ENCODE results near the gene MYG1. TPM values are rescaled to one million over a fixed set of nuclear protein-coding genes. Genes with fewer than 3 reads are reported as not detected.
A peak's percentile ranks its signal among the peaks of the same experiment; 100 is the strongest.

Gene MYG1
- total and polyA plus RNA-seq, 2 of the 13 experiments (the other 11 are each of a cell fraction or from before 2014, with no cell fraction given) = 38.6 to 58.0 TPM

DNA sequence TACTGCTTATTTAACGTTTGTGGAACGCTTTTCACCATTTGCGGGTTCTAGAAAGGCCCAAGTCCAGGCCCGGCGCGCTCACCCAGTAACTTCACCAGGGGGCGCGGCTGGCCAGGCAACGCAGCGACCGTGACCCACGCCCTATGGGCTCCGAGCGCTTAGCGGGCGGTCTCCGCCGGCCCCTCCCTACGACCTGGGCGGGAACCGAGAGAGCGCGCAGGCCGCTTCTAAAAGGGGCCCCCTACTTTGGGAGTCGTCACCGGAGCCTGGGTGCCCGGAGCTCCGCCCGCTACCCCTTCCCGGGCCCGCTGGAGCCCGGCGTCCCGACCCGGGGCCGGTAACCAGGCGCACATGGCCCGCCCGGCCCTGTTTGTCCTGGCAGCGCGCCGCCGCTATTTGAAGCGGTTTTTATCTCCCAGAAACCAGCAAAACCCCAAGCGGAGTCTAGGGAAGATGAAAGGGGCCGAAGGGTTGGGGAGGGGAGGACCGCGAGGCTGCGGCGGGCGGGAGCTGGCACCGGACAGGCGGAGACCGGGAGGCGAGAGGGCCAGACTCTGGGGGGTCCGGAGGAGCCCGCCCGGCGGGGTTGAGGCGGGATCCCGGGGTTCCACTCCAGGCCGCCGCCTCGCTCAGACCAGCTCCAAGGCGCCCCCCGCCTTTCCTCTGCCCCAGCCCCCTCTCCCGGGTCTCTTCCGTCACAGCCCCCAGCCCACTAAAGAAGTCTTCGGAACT lies 25.4 kb downstream of the MYG1 start (continued):
- TF ChIP-seq CBX2 (IDR thresholded peaks at IDR 0.05; ENCODE audit: low read depth, low read length) (no peak), CBX2 (CRISPR knock-in tag; IDR thresholded peaks at IDR 0.05; ENCODE audit: low read depth) (no peak), ZBTB38 (CRISPR knock-in tag; IDR thresholded peaks at IDR 0.05) (peak; percentile 62; the same call in 1 of the 2 replicates), MTA3 (CRISPR knock-in tag; IDR thresholded peaks at IDR 0.05) (no peak), NFYC (CRISPR knock-in tag; IDR thresholded peaks at IDR 0.05) (no peak), ZNF382 (CRISPR knock-in tag; IDR thresholded peaks at IDR 0.05; ENCODE audit: borderline replicate concordance) (no peak), DNMT1 (CRISPR knock-in tag; IDR thresholded peaks at IDR 0.05) (peak; percentile 63; the same call in 1 of the 2 replicates), KLF9 (CRISPR knock-in tag; IDR thresholded peaks at IDR 0.05; ENCODE audit: low read depth) (0 out of 2 replicates have a peak, but pooled peaks have one; percentile 48), FOXP4 (CRISPR knock-in tag; IDR thresholded peaks at IDR 0.05) (no peak; the same call in 1 of the 2 replicates), PAF1 (CRISPR knock-in tag; IDR thresholded peaks at IDR 0.05) (no peak), ZNF337 (CRISPR knock-in tag; IDR thresholded peaks at IDR 0.05; ENCODE audit: borderline replicate concordance, low read depth) (no peak), SNAI1 (CRISPR knock-in tag; IDR thresholded peaks at IDR 0.05; ENCODE audit: borderline replicate concordance) (peak; percentile 91; the same call in 1 of the 2 replicates), RAD51 (IDR thresholded peaks at IDR 0.05; ENCODE audit: borderline replicate concordance) (no peak), RCOR2 (CRISPR knock-in tag; IDR thresholded peaks at IDR 0.05) (no peak; the same call in 1 of the 2 replicates), NR1H2 (CRISPR knock-in tag; IDR thresholded peaks at IDR 0.05; ENCODE audit: borderline replicate concordance, low read depth) (no peak), MTA1 (CRISPR knock-in tag; IDR thresholded peaks at IDR 0.05; ENCODE audit: borderline replicate concordance) (peak; percentile 25; the same call in 1 of the 2 replicates), TSC22D2 (CRISPR knock-in tag; IDR thresholded peaks at IDR 0.05; ENCODE audit: borderline replicate concordance) (peak; percentile 65; the same call in 1 of the 2 replicates), MATR3 (CRISPR knock-in tag; IDR thresholded peaks at IDR 0.05) (no peak), MLLT10 (CRISPR knock-in tag; IDR thresholded peaks at IDR 0.05) (no peak), RFX5 (IDR thresholded peaks at IDR 0.05; ENCODE audit: low read depth, low read length) (no peak), SMC3 (IDR thresholded peaks at IDR 0.05; ENCODE audit: low read length) (no peak; the same call in 1 of the 2 replicates), GATA4 (IDR thresholded peaks at IDR 0.05; ENCODE audit: borderline replicate concordance, low read depth) (no peak), ZFP41 (CRISPR knock-in tag; IDR thresholded peaks at IDR 0.05; ENCODE audit: borderline replicate concordance) (peak; percentile 34; the same call in 1 of the 2 replicates), SRSF1 (optimal IDR thresholded peaks at IDR 0.05; ENCODE audit: low read depth, low read length) (peak; percentile 57), ZNF576 (CRISPR knock-in tag; IDR thresholded peaks at IDR 0.05) (no peak; the same call in 1 of the 2 replicates)
- TF ChIP-seq, protein P1, sequence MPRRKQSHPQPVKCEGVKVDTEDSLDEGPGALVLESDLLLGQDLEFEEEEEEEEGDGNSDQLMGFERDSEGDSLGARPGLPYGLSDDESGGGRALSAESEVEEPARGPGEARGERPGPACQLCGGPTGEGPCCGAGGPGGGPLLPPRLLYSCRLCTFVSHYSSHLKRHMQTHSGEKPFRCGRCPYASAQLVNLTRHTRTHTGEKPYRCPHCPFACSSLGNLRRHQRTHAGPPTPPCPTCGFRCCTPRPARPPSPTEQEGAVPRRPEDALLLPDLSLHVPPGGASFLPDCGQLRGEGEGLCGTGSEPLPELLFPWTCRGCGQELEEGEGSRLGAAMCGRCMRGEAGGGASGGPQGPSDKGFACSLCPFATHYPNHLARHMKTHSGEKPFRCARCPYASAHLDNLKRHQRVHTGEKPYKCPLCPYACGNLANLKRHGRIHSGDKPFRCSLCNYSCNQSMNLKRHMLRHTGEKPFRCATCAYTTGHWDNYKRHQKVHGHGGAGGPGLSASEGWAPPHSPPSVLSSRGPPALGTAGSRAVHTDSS (CRISPR knock-in tag; conservative IDR thresholded peaks at IDR 0.05) = no peak
- TF ChIP-seq, protein P2, sequence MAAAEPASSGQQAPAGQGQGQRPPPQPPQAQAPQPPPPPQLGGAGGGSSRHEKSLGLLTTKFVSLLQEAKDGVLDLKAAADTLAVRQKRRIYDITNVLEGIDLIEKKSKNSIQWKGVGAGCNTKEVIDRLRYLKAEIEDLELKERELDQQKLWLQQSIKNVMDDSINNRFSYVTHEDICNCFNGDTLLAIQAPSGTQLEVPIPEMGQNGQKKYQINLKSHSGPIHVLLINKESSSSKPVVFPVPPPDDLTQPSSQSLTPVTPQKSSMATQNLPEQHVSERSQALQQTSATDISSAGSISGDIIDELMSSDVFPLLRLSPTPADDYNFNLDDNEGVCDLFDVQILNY (CRISPR knock-in tag; conservative IDR thresholded peaks at IDR 0.05) = peak; percentile 44; the same call in 1 of the 2 replicates

Data from HepG2 (cell line).